Measurements from ENCODE around the gene COL8A2.

Gene COL8A2

GRCh38 chr1:36155408-36156328 is 30.6 kb upstream of the COL8A2 start, which contains the start of gene MAP7D1:
Gene MAP7D1 (plus strand): TSS chr1:36156160. CDS start chr1:36156418, 258 bp downstream.
- DNase-seq, result peak; percentile 72 to 88
- peak within 1 kb of the TSS; percentile 78 for H2BK12ac ChIP-seq (ENCODE audit: low read length)
- no peak within 1 kb of the TSS for H3K23ac ChIP-seq (ENCODE audit: low read length)
- peak within 1 kb of the TSS; percentile 97 for H2AK5ac ChIP-seq (ENCODE audit: low read length)
- H3K27ac ChIP-seq (ENCODE audit: low read depth, low read length), result peak within 1 kb of the TSS; percentile 91
- no CpG with 5 or more reads among the region's 88 CpGs for WGBS (ENCODE audit: extremely low coverage, insufficient coverage, insufficient read length)
- H3K9me3 ChIP-seq (ENCODE audit: insufficient read depth, low read depth, low read length), result no peaks in the 10 kb centered on the region
- H4K12ac ChIP-seq (ENCODE audit: low read depth, low read length), result peak within 1 kb of the TSS; percentile 97
- H2BK120ac ChIP-seq (ENCODE audit: insufficient read depth, low read length, poor library complexity), result peak within 1 kb of the TSS; percentile 97
- peak within 1 kb of the TSS; percentile 93 for H2AFZ ChIP-seq (ENCODE audit: insufficient read depth, low read length, poor library complexity)
- peak within 1 kb of the TSS; percentile 86 for H3K9ac ChIP-seq (ENCODE audit: low read length)
- H3K79me1 ChIP-seq (ENCODE audit: low read length), result peaks cover 27% of the 10 kb centered on the region
- no peaks in the 10 kb centered on the region for H3K27me3 ChIP-seq (ENCODE audit: insufficient read depth, low read length)
- H3K4me3 ChIP-seq (ENCODE audit: low read depth, low read length), result peak within 1 kb of the TSS; percentile 90
- peak within 1 kb of the TSS; percentile 96 for H3K4ac ChIP-seq (ENCODE audit: low read depth, low read length)
- H3K14ac ChIP-seq (ENCODE audit: low read length), result peak within 1 kb of the TSS; percentile 97
- peak within 1 kb of the TSS; percentile 95 for H4K8ac ChIP-seq (ENCODE audit: low read depth, low read length)
- peak within 1 kb of the TSS; percentile 93 for H3K4me2 ChIP-seq (ENCODE audit: low read length)
- H4K91ac ChIP-seq (ENCODE audit: low read depth, low read length), result peak within 1 kb of the TSS; percentile 97
- peaks cover 40% of the 10 kb centered on the region in 2 experiments for H3K4me1 ChIP-seq (ENCODE audit: control insufficient read depth in 1 of 2, insufficient read depth in 2 of 2, low read length in 2 of 2)
- peaks cover 37% of the 10 kb centered on the region for H3K79me2 ChIP-seq (ENCODE audit: control insufficient read depth, insufficient read depth, low read length, poor library complexity)
- peak within 1 kb of the TSS; percentile 98 for H2BK5ac ChIP-seq (ENCODE audit: low read depth, low read length, poor library complexity)
- peaks cover 13 to 15% of the 10 kb centered on the region in 2 experiments for H3K36me3 ChIP-seq (ENCODE audit: control insufficient read depth in 1 of 2, insufficient read depth in 2 of 2, low read length in 2 of 2)
- H3K18ac ChIP-seq (ENCODE audit: low read length), result peak within 1 kb of the TSS; percentile 98

- no CpG with 5 or more reads among the region's 6 CpGs for WGBS (ENCODE audit: extremely low coverage, insufficient coverage, insufficient read length)
- Histone ChIP-seq H3K79me1 (ENCODE audit: low read length) (peaks cover 35% of the 10 kb centered on the region), H2BK120ac (ENCODE audit: insufficient read depth, low read length, poor library complexity) (peak overlapping the region; percentile 94), H3K9ac (ENCODE audit: low read length) (no peak overlapping the region), H2BK5ac (ENCODE audit: low read depth, low read length, poor library complexity) (peak overlapping the region; percentile 98), H3K4me3 (ENCODE audit: low read depth, low read length) (no peak overlapping the region), H4K91ac (ENCODE audit: low read depth, low read length) (peak overlapping the region; percentile 97), H4K12ac (ENCODE audit: low read depth, low read length) (peak overlapping the region; percentile 79), H4K8ac (ENCODE audit: low read depth, low read length) (peak overlapping the region; percentile 95), H2BK12ac (ENCODE audit: low read length) (peak overlapping the region; percentile 78), H3K23ac (ENCODE audit: low read length) (no peak overlapping the region), H3K79me2 (ENCODE audit: control insufficient read depth, insufficient read depth, low read length, poor library complexity) (peaks cover 35% of the 10 kb centered on the region), H3K4me2 (ENCODE audit: low read length) (peak overlapping the region; percentile 93), H2AFZ (ENCODE audit: insufficient read depth, low read length, poor library complexity) (peak overlapping the region; percentile 73), H3K27ac (ENCODE audit: low read depth, low read length) (peak overlapping the region; percentile 91), H3K36me3 (ENCODE audit: control insufficient read depth in 1 of 2, insufficient read depth in 2 of 2, low read length in 2 of 2) (peaks cover 10 to 11% of the 10 kb centered on the region in 2 experiments), H3K4me1 (ENCODE audit: control insufficient read depth in 1 of 2, insufficient read depth in 2 of 2, low read length in 2 of 2) (peaks cover 39% of the 10 kb centered on the region in 2 experiments), H3K4ac (ENCODE audit: low read depth, low read length) (peak overlapping the region; percentile 61), H3K18ac (ENCODE audit: low read length) (peak overlapping the region; percentile 94), H3K9me3 (ENCODE audit: insufficient read depth, low read depth, low read length) (no peaks in the 10 kb centered on the region), H2AK5ac (ENCODE audit: low read length) (peak overlapping the region; percentile 97), H3K14ac (ENCODE audit: low read length) (peak overlapping the region; percentile 90), H3K27me3 (ENCODE audit: insufficient read depth, low read length) (no peaks in the 10 kb centered on the region)
- DNase-seq, result no peak
Measured at GRCh38 chr1:36154765-36155407, 29.9 kb upstream of the COL8A2 start.

GRCh38 chr1:36154335-36154734 is 29.3 kb upstream of the COL8A2 start:
- Histone ChIP-seq H2BK5ac (ENCODE audit: low read depth, low read length, poor library complexity) (no peak overlapping the region), H3K4ac (ENCODE audit: low read depth, low read length) (no peak overlapping the region), H4K8ac (ENCODE audit: low read depth, low read length) (no peak overlapping the region), H3K9me3 (ENCODE audit: insufficient read depth, low read depth, low read length) (no peaks in the 10 kb centered on the region), H3K27ac (ENCODE audit: low read depth, low read length) (no peak overlapping the region), H2AFZ (ENCODE audit: insufficient read depth, low read length, poor library complexity) (no peak overlapping the region), H3K4me2 (ENCODE audit: low read length) (no peak overlapping the region), H3K9ac (ENCODE audit: low read length) (no peak overlapping the region), H3K79me1 (ENCODE audit: low read length) (peaks cover 37% of the 10 kb centered on the region), H4K91ac (ENCODE audit: low read depth, low read length) (peak overlapping the region; percentile 17), H3K18ac (ENCODE audit: low read length) (no peak overlapping the region), H3K4me1 (ENCODE audit: control insufficient read depth in 1 of 2, insufficient read depth in 2 of 2, low read length in 2 of 2) (peaks cover 35% of the 10 kb centered on the region in 2 experiments), H3K79me2 (ENCODE audit: control insufficient read depth, insufficient read depth, low read length, poor library complexity) (peaks cover 31% of the 10 kb centered on the region), H4K12ac (ENCODE audit: low read depth, low read length) (peak overlapping the region; percentile 34), H3K23ac (ENCODE audit: low read length) (no peak overlapping the region), H3K14ac (ENCODE audit: low read length) (no peak overlapping the region), H3K4me3 (ENCODE audit: low read depth, low read length) (peak overlapping the region; percentile 4), H2BK12ac (ENCODE audit: low read length) (peak overlapping the region; percentile 34), H3K36me3 (ENCODE audit: control insufficient read depth in 1 of 2, insufficient read depth in 2 of 2, low read length in 2 of 2) (peaks cover 4 to 6% of the 10 kb centered on the region in 2 experiments), H2AK5ac (ENCODE audit: low read length) (peak overlapping the region; percentile 67), H3K27me3 (ENCODE audit: insufficient read depth, low read length) (no peaks in the 10 kb centered on the region), H2BK120ac (ENCODE audit: insufficient read depth, low read length, poor library complexity) (no peak overlapping the region)
- WGBS (ENCODE audit: extremely low coverage, insufficient coverage, insufficient read length), result no CpG with 5 or more reads among the region's 6 CpGs
- DNase-seq, result no peak

GRCh38 chr1:36153476-36153875 is 28.5 kb upstream of the COL8A2 start:
- Histone ChIP-seq H3K18ac (ENCODE audit: low read length) (no peak overlapping the region), H3K14ac (ENCODE audit: low read length) (no peak overlapping the region), H2BK12ac (ENCODE audit: low read length) (no peak overlapping the region), H2BK5ac (ENCODE audit: low read depth, low read length, poor library complexity) (no peak overlapping the region), H3K4ac (ENCODE audit: low read depth, low read length) (no peak overlapping the region), H2BK120ac (ENCODE audit: insufficient read depth, low read length, poor library complexity) (no peak overlapping the region), H4K91ac (ENCODE audit: low read depth, low read length) (no peak overlapping the region), H3K4me1 (ENCODE audit: control insufficient read depth in 1 of 2, insufficient read depth in 2 of 2, low read length in 2 of 2) (peaks cover 36% of the 10 kb centered on the region in 2 experiments), H3K9me3 (ENCODE audit: insufficient read depth, low read depth, low read length) (no peaks in the 10 kb centered on the region), H3K23ac (ENCODE audit: low read length) (no peak overlapping the region), H3K27me3 (ENCODE audit: insufficient read depth, low read length) (no peaks in the 10 kb centered on the region), H4K8ac (ENCODE audit: low read depth, low read length) (no peak overlapping the region), H3K27ac (ENCODE audit: low read depth, low read length) (no peak overlapping the region), H4K12ac (ENCODE audit: low read depth, low read length) (no peak overlapping the region), H3K4me2 (ENCODE audit: low read length) (no peak overlapping the region), H3K4me3 (ENCODE audit: low read depth, low read length) (no peak overlapping the region), H2AK5ac (ENCODE audit: low read length) (no peak overlapping the region), H3K79me2 (ENCODE audit: control insufficient read depth, insufficient read depth, low read length, poor library complexity) (peaks cover 35% of the 10 kb centered on the region), H2AFZ (ENCODE audit: insufficient read depth, low read length, poor library complexity) (no peak overlapping the region), H3K79me1 (ENCODE audit: low read length) (peaks cover 42% of the 10 kb centered on the region), H3K9ac (ENCODE audit: low read length) (no peak overlapping the region), H3K36me3 (ENCODE audit: control insufficient read depth in 1 of 2, insufficient read depth in 2 of 2, low read length in 2 of 2) (peaks cover 3% of the 10 kb centered on the region in 2 experiments)
- no CpG with 5 or more reads among the region's 6 CpGs for WGBS (ENCODE audit: extremely low coverage, insufficient coverage, insufficient read length)
- DNase-seq, result no peak
